H1 (cell line): Measurements from ENCODE around the gene FCHO1. TPM values are rescaled to one million over a fixed set of nuclear protein-coding genes. Genes with fewer than 3 reads are reported as not detected.

Experiments used
- CTCF ChIA-PET: fragments of 300-600 bp; sonication (Branson Sonifier 250); formaldehyde crosslinking; loops from one replicate; lab custom pipeline; 2021; ENCODE audit not compliant: partially characterized antibody; lab: Charles Lee
- POLR2A ChIA-PET: fragments of 300-600 bp; sonication (Branson Sonifier 250); formaldehyde crosslinking; loops from one replicate; lab custom pipeline; 2021; ENCODE audit warnings: inconsistent platforms; ENCODE audit not compliant: partially characterized antibody; lab: Charles Lee
- DNase-seq, 2 experiments: peaks; one replicate each; pipeline versions ENCODE4 v3.0.0 to v3.0.0-alpha.2; 2010 to 2022; ENCODE audit warnings: low spot score in 2 of 2, low read depth in 1 of 2, mixed read lengths in 1 of 2
- FAIRE-seq: peaks from 2 replicates; lab custom pipeline; 2011; peaks lifted over from hg19 to GRCh38; lab: Jason Lieb, UNC
- H2AFZ ChIP-seq: 2 replicates; pipeline ENCODE4 v1.8.1; 2012; ENCODE audit warnings: low read length, inconsistent platforms
- H2AK5ac ChIP-seq: 2 replicates; pipeline ENCODE4 v1.6.1; 2013; ENCODE audit warnings: low read depth, low read length
- H2BK120ac ChIP-seq: replicated peaks from 2 replicates; pipeline ENCODE3; 2013; ENCODE audit warnings: low read depth, low read length, inconsistent platforms
- H2BK12ac ChIP-seq: 2 replicates; pipeline ENCODE4 v1.6.1; 2013; ENCODE audit warnings: low read depth, low read length
- H2BK15ac ChIP-seq: 2 replicates; pipeline ENCODE4 v1.6.1; 2013; ENCODE audit warnings: low read length
- H2BK20ac ChIP-seq: 2 replicates; pipeline ENCODE4 v1.6.1; 2013; ENCODE audit warnings: low read length
- H2BK5ac ChIP-seq: 2 replicates; pipeline ENCODE4 v1.6.1; 2013; ENCODE audit warnings: low read depth, low read length
- H3K14ac ChIP-seq: 2 replicates; pipeline ENCODE4 v1.6.1; 2013; ENCODE audit warnings: inconsistent platforms; ENCODE audit not compliant: insufficient read length
- H3K18ac ChIP-seq: 2 replicates; pipeline ENCODE4 v1.6.1; 2013; ENCODE audit warnings: low read length; ENCODE audit errors: extremely low read depth
- H3K23ac ChIP-seq: 2 replicates; pipeline ENCODE4 v1.6.1; 2013; ENCODE audit warnings: inconsistent platforms; ENCODE audit not compliant: insufficient read length
- H3K23me2 ChIP-seq: 2 replicates; pipeline ENCODE4 v1.6.1; 2013; ENCODE audit warnings: low read depth, low read length
- H3K27ac ChIP-seq: 2 replicates; pipeline ENCODE4 v1.6.1; 2011; ENCODE audit warnings: low read depth, low read length, inconsistent platforms
- H3K27me3 ChIP-seq, 4 experiments: replicated peaks in 1 of 4; 1 replicate in 1 of 4; 2 replicates in 3 of 4; pipeline versions ENCODE4 v1.6.1 to v1.8.1; 2011 to 2013; ENCODE audit warnings: low read length in 3 of 4, mild to moderate bottlenecking in 3 of 4, inconsistent platforms in 2 of 4, mixed read lengths in 2 of 4, moderate library complexity in 1 of 4; ENCODE audit not compliant: control insufficient read depth in 3 of 4, insufficient read depth in 3 of 4; ENCODE audit errors: extremely low read depth in 1 of 4
- H3K36me3 ChIP-seq, 4 experiments: 2 replicates each; pipeline versions ENCODE4 v1.6.1 to v1.8.1; 2011 to 2013; ENCODE audit warnings: mild to moderate bottlenecking in 4 of 4, low read length in 3 of 4, moderate library complexity in 2 of 4, control low read depth in 1 of 4, inconsistent platforms in 1 of 4; ENCODE audit not compliant: insufficient read depth in 4 of 4, control insufficient read depth in 2 of 4
- H3K4ac ChIP-seq: replicated peaks from 2 replicates; pipeline ENCODE3; 2013; ENCODE audit warnings: low read length, low read depth, mixed read lengths, inconsistent platforms; ENCODE audit not compliant: insufficient read length
- H3K4me1 ChIP-seq, 4 experiments: replicated peaks in 1 of 4; 1 replicate in 1 of 4; 2 replicates in 3 of 4; pipeline versions ENCODE4 v1.6.1 to v1.8.1; 2011 to 2013; ENCODE audit warnings: low read length in 3 of 4, inconsistent platforms in 2 of 4, mixed read lengths in 1 of 4; ENCODE audit not compliant: insufficient read depth in 4 of 4, control insufficient read depth in 3 of 4
- H3K4me2 ChIP-seq, 2 experiments: 2 replicates each; pipeline versions ENCODE4 v1.6.1 to v1.8.1; 2011 to 2013; ENCODE audit warnings: low read depth in 2 of 2, low read length in 2 of 2, control low read depth in 1 of 2, inconsistent platforms in 1 of 2, mild to moderate bottlenecking in 1 of 2; ENCODE audit not compliant: insufficient read depth in 1 of 2
- H3K4me3 ChIP-seq, 4 experiments: fragments of 200-600, 300-600 bp in 1 of 4; sonication (generic), shearing (Covaris generic), sonication (Bioruptor Twin) in 1 of 4; 2 replicates each; pipeline versions ENCODE4 v1.5.1 to v1.8.1; 2011 to 2016; ENCODE audit warnings: low read length in 4 of 4, low read depth in 3 of 4, control low read depth in 2 of 4, inconsistent platforms in 2 of 4, mild to moderate bottlenecking in 2 of 4, mixed read lengths in 1 of 4, moderate library complexity in 1 of 4; ENCODE audit not compliant: insufficient read depth in 2 of 4; ENCODE audit errors: extremely low read depth in 1 of 4
- H3K56ac ChIP-seq: replicated peaks from 2 replicates; pipeline ENCODE3; 2013; ENCODE audit warnings: low read depth, mild to moderate bottlenecking, mixed read lengths, low read length, inconsistent platforms; ENCODE audit not compliant: insufficient read length
- H3K79me1 ChIP-seq: 2 replicates; pipeline ENCODE4 v1.6.1; 2013; ENCODE audit warnings: low read depth, low read length, control low read depth
- H3K79me2 ChIP-seq, 2 experiments: 2 replicates each; pipeline versions ENCODE4 v1.6.1 to v1.8.1; 2012 to 2013; ENCODE audit warnings: low read length in 2 of 2, mild to moderate bottlenecking in 2 of 2, inconsistent platforms in 1 of 2; ENCODE audit not compliant: insufficient read depth in 2 of 2, control insufficient read depth in 1 of 2
- H3K9ac ChIP-seq, 4 experiments: replicated peaks in 1 of 4; 1 replicate in 1 of 4; 2 replicates in 3 of 4; pipeline versions ENCODE4 v1.6.1 to v1.8.1; 2011 to 2013; ENCODE audit warnings: low read depth in 3 of 4, low read length in 3 of 4, control low read depth in 2 of 4, mild to moderate bottlenecking in 2 of 4, moderate library complexity in 2 of 4, inconsistent platforms in 1 of 4; ENCODE audit errors: extremely low read depth in 1 of 4
- H3K9me3 ChIP-seq, 2 experiments: 2 replicates each; pipeline versions ENCODE4 v1.6.1 to v1.8.1; 2012 to 2013; ENCODE audit warnings: mild to moderate bottlenecking in 2 of 2, moderate library complexity in 2 of 2, control low read depth in 1 of 2, inconsistent platforms in 1 of 2, low read depth in 1 of 2, low read length in 1 of 2, mixed read lengths in 1 of 2; ENCODE audit not compliant: insufficient read depth in 2 of 2
- H4K20me1 ChIP-seq, 2 experiments: replicated peaks in 1 of 2; 2 replicates each; pipeline versions ENCODE3 to v1.8.1; 2011 to 2013; ENCODE audit warnings: inconsistent platforms in 2 of 2, low read length in 2 of 2, mild to moderate bottlenecking in 1 of 2; ENCODE audit not compliant: insufficient read depth in 2 of 2, control insufficient read depth in 1 of 2
- H4K5ac ChIP-seq: 2 replicates; pipeline ENCODE4 v1.6.1; 2013; ENCODE audit warnings: low read length, low read depth, mixed read lengths, inconsistent platforms; ENCODE audit not compliant: insufficient read length
- H4K8ac ChIP-seq: 2 replicates; pipeline ENCODE4 v1.8.0; 2013; ENCODE audit warnings: mild to moderate bottlenecking, moderate library complexity, low read length, inconsistent platforms; ENCODE audit not compliant: insufficient read depth; ENCODE audit errors: extremely low read depth
- H4K91ac ChIP-seq: replicated peaks from 2 replicates; pipeline ENCODE3; 2013; ENCODE audit warnings: low read length, mixed read lengths, inconsistent platforms; ENCODE audit not compliant: insufficient read length
- FOSL1 ChIP-seq: IDR thresholded peaks from 2 replicates; pipeline ENCODE4 v1.6.1; 2011; ENCODE audit warnings: mild to moderate bottlenecking, low read depth, low read length, moderate library complexity; ENCODE audit not compliant: insufficient read depth
- HDAC6 ChIP-seq: IDR thresholded peaks from one replicate; pipeline ENCODE4 v1.7.1; 2012; ENCODE audit warnings: low read depth, mild to moderate bottlenecking, inconsistent platforms, low read length, moderate library complexity
- KDM5A ChIP-seq: fragments of 200-600 bp; IDR thresholded peaks from 2 replicates; pipeline ENCODE4 v1.7.1; 2012; ENCODE audit warnings: mild to moderate bottlenecking, low read length, inconsistent platforms, mixed read lengths
- POLR2A ChIP-seq, 2 experiments: IDR thresholded peaks; 1 replicate in 1 of 2; 2 replicates in 1 of 2; pipeline ENCODE4 v1.6.1; 2011; ENCODE audit warnings: low read depth in 2 of 2, low read length in 2 of 2, mild to moderate bottlenecking in 2 of 2; ENCODE audit errors: control extremely low read depth in 1 of 2
- POU5F1 ChIP-seq: IDR thresholded peaks from 2 replicates; pipeline ENCODE4 v1.6.1; 2011; ENCODE audit warnings: low read depth, mild to moderate bottlenecking, low read length, moderate library complexity
- SIX5 ChIP-seq: IDR thresholded peaks from 2 replicates; pipeline ENCODE4 v1.6.1; 2011; ENCODE audit warnings: mild to moderate bottlenecking, low read depth, low read length
- SP2 ChIP-seq: IDR thresholded peaks from 2 replicates; pipeline ENCODE4 v1.6.1; 2012; ENCODE audit warnings: mild to moderate bottlenecking, low read length, inconsistent platforms
- TBP ChIP-seq: IDR thresholded peaks from 2 replicates; pipeline ENCODE4 v1.6.1; 2011; ENCODE audit warnings: low read depth, low read length, improper control_type of control experiment
- YY1 ChIP-seq: IDR thresholded peaks from 2 replicates; pipeline ENCODE4 v1.6.1; 2011; ENCODE audit warnings: low read depth, mild to moderate bottlenecking, low read length
- WGBS, 2 experiments: shearing (Covaris generic) in 1 of 2; methylation state at CpG; one replicate each; pipeline versions ENCODE4 v1.1.6 to v1.1.7; 2013 to 2015; ENCODE audit warnings: low lambda C conversion rate in 2 of 2, mixed read lengths in 2 of 2, inconsistent platforms in 1 of 2, low coverage in 1 of 2, missing lambda C conversion rate in 1 of 2; ENCODE audit not compliant: insufficient replicate concordance in 2 of 2, insufficient coverage in 1 of 2, insufficient read length in 1 of 2; ENCODE audit errors: extremely low coverage in 1 of 2, missing lambda C conversion rate in 1 of 2; 5-methylcytosine and 5-hydroxymethylcytosine counted together
- polyA plus RNA-seq, 7 experiments: library from polyadenylated mRNA; depleted of rRNA in 3 of 7; stranded (reverse) in 5 of 7; unstranded in 2 of 7; fragments of >200 nt in 5 of 7; fragments of 200-250 nt in 2 of 7; gene quantifications; 1 replicate in 5 of 7; 2 replicates in 1 of 7; 4 replicates in 1 of 7; pipeline versions ENCODE4 v1.2.1 to v1.2.3, GENCODE V29; 2011 to 2013; ENCODE audit warnings: missing spikeins in 2 of 7, mixed read lengths in 2 of 7
- total RNA-seq: library from RNA; stranded (reverse); fragmentation: NEBNext Ultra II Directional; extraction: Animal tissue kit (Norgen Biotek cat#: 25700); gene quantifications from 2 replicates; pipeline ENCODE4 v1.2.1, GENCODE V29; 2021
- TF ChIP-seq, protein P1 (sequence below): IDR thresholded peaks from 2 replicates; pipeline ENCODE4 v1.6.1; 2011; ENCODE audit warnings: low read length, improper control_type of control experiment
- TF ChIP-seq, protein P2 (sequence below), 3 experiments: IDR thresholded peaks; 1 replicate in 2 of 3; 2 replicates in 1 of 3; pipeline versions ENCODE4 v1.5.1 to v1.6.1; 2011; ENCODE audit warnings: low read length in 3 of 3, mild to moderate bottlenecking in 3 of 3, inconsistent platforms in 2 of 3, low read depth in 1 of 3, moderate library complexity in 1 of 3; ENCODE audit not compliant: insufficient read depth in 1 of 3; ENCODE audit errors: control extremely low read depth in 1 of 3

Gene FCHO1
- total and polyA plus RNA-seq, 2 of the 8 experiments (the other 6 are each of a cell fraction or from before 2014, with no cell fraction given): 13.0 to 25.9 TPM

DNA sequence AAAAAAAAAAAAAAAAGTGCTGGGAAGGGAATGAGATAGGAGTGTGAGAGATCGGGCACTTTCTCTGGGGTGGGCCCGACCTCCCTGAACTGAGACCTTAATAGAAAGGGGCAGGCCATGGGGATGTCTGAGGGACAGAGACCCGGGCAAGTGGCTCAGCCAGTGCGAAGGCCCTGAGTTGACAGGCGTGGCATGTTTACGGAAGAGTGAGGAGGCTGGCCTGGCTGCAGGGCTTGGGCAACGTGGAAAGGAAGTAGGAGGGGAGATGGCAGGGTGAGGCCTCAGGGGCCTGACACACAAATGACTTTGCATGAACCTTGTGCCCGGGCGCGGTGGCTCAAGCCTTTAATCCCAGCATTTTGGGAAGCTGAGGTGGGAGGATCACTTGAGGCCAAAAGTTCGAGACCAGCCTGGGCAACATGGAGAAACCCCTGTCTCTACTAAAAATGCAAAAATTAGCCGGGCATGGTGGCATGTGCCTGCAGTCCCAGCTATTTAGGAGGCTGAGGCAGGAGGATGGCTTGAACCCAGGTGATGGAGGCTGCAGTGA is 13.9 kb downstream of the FCHO1 start:
- Histone ChIP-seq H3K14ac (no peak overlapping the region), H3K4ac (no peak overlapping the region), H4K5ac (no peak overlapping the region), H3K9ac (no peak overlapping the region), H2BK12ac (no peak overlapping the region), H3K56ac (no peak overlapping the region), H4K20me1 (no peaks in the 10 kb centered on the region), H3K4me2 (no peak overlapping the region), H3K23ac (no peak overlapping the region), H3K9me3 (no peaks in the 10 kb centered on the region), H3K23me2 (no peaks in the 10 kb centered on the region), H4K91ac (no peak overlapping the region), H3K18ac (no peak overlapping the region), H3K36me3 (peaks cover 0 to 2% (median 0%) of the 10 kb centered on the region in 4 experiments; a peak in 1 of 8 replicates), H2AFZ (no peak overlapping the region), H3K79me2 (no peaks in the 10 kb centered on the region), H3K4me1 (peaks cover 0 to 2% (median 0%) of the 10 kb centered on the region in 4 experiments; a peak in 3 of 7 replicates), H4K8ac (no peak overlapping the region), H2BK20ac (no peak overlapping the region), H3K27me3 (no peaks in the 10 kb centered on the region), H2BK15ac (no peak overlapping the region), H3K79me1 (no peaks in the 10 kb centered on the region), H2BK120ac (no peak overlapping the region), H2BK5ac (no peak overlapping the region), H3K27ac (no peak overlapping the region), H2AK5ac (no peak overlapping the region), H3K4me3 (no peak overlapping the region)
- ChIA-PET POLR2A (no interaction called here), CTCF (interaction anchor here (0.6 to 5.2 kb wide), 5 partner anchors 10 to 62 kb away, joined by 3 to 39 read pairs (median 23); no protein-coding TSS in a partner anchor)
- FAIRE-seq: no peak
- DNase-seq: no peak
- WGBS, 2 experiments: 93% methylated on average over 10 of the region's 12 CpGs; no CpG with 5 or more reads in 1 of the 2 experiments
- no peak for TF ChIP-seq SP2
- no peak for TF ChIP-seq POU5F1
- no peak for TF ChIP-seq TBP
- TF ChIP-seq YY1: no peak
- TF ChIP-seq, protein P1, sequence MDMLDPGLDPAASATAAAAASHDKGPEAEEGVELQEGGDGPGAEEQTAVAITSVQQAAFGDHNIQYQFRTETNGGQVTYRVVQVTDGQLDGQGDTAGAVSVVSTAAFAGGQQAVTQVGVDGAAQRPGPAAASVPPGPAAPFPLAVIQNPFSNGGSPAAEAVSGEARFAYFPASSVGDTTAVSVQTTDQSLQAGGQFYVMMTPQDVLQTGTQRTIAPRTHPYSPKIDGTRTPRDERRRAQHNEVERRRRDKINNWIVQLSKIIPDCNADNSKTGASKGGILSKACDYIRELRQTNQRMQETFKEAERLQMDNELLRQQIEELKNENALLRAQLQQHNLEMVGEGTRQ: no peak
- TF ChIP-seq SIX5: no peak
- TF ChIP-seq, protein P2, sequence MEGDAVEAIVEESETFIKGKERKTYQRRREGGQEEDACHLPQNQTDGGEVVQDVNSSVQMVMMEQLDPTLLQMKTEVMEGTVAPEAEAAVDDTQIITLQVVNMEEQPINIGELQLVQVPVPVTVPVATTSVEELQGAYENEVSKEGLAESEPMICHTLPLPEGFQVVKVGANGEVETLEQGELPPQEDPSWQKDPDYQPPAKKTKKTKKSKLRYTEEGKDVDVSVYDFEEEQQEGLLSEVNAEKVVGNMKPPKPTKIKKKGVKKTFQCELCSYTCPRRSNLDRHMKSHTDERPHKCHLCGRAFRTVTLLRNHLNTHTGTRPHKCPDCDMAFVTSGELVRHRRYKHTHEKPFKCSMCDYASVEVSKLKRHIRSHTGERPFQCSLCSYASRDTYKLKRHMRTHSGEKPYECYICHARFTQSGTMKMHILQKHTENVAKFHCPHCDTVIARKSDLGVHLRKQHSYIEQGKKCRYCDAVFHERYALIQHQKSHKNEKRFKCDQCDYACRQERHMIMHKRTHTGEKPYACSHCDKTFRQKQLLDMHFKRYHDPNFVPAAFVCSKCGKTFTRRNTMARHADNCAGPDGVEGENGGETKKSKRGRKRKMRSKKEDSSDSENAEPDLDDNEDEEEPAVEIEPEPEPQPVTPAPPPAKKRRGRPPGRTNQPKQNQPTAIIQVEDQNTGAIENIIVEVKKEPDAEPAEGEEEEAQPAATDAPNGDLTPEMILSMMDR (IDR thresholded peaks at IDR 0.05; ENCODE audit: control extremely low read depth in 1 of 3, insufficient read depth in 1 of 3, low read depth in 1 of 3, low read length in 3 of 3): no peak
- no peak for TF ChIP-seq FOSL1
- no peak for TF ChIP-seq POLR2A (IDR thresholded peaks at IDR 0.05; ENCODE audit: control extremely low read depth in 1 of 2, low read depth in 2 of 2, low read length in 2 of 2)
- TF ChIP-seq HDAC6: no peak
- TF ChIP-seq KDM5A: no peak
